Naive thymus-derived CD8-positive, alpha-beta T cell (primary cell): Measurements from ENCODE around the gene TTC28. TPM values are rescaled to one million over a fixed set of nuclear protein-coding genes. Genes with fewer than 3 reads are reported as not detected.
"Not testable (repeated sequence)": the region's sequence is repeated elsewhere in the genome, so short reads cannot be mapped to it uniquely, and the experiment has no call there.

Experiments used
- ATAC-seq, 2 donors: fragments of 150-1000 bp; cut with Tn5 transposase in 1 of 2; sonication (Bioruptor Pico), chemical (Tn5 transposase) in 1 of 2; 1 replicate in 1 of 2; 2 replicates in 1 of 2; pipeline ENCODE4 v1.10.0; 2021; ENCODE audit warnings: mild to moderate bottlenecking in 2 of 2, moderate library complexity in 2 of 2
- POLR2A ChIA-PET: fragments of 350-600 bp; sonication (Branson Sonifier 250); formaldehyde crosslinking; loops from one replicate; lab custom pipeline; 2021; ENCODE audit warnings: antibody characterized with exemption; lab: Charles Lee
- DNase-seq, 10 donors: peaks; one replicate each; pipeline versions ENCODE4 v3.0.0 to v3.0.0-alpha.2; 2020 to 2022
- H3K27ac Mint-ChIP-seq, 10 donors: one replicate each; pipeline ENCODE4 v1.8.0; 2020 to 2022; ENCODE audit warnings: mild to moderate bottlenecking in 10 of 10, mixed read lengths in 10 of 10, moderate library complexity in 4 of 10, inconsistent platforms in 1 of 10
- H3K27me3 Mint-ChIP-seq, 5 donors: one replicate each; pipeline ENCODE4 v1.8.0; 2021 to 2022; ENCODE audit warnings: mixed read lengths in 5 of 5
- H3K36me3 Mint-ChIP-seq, 3 donors: one replicate each; pipeline ENCODE4 v1.8.0; 2020 to 2022; ENCODE audit warnings: mixed read lengths in 3 of 3, mild to moderate bottlenecking in 2 of 3, inconsistent platforms in 1 of 3
- H3K4me1 Mint-ChIP-seq, 4 donors: one replicate each; pipeline ENCODE4 v1.8.0; 2021 to 2022; ENCODE audit warnings: mixed read lengths in 4 of 4
- H3K4me3 Mint-ChIP-seq, 10 donors: one replicate each; pipeline ENCODE4 v1.8.0; 2020 to 2022; ENCODE audit warnings: mild to moderate bottlenecking in 10 of 10, mixed read lengths in 10 of 10, moderate library complexity in 6 of 10, inconsistent platforms in 1 of 10
- H3K9me3 Mint-ChIP-seq, 9 donors: one replicate each; pipeline ENCODE4 v1.8.0; 2020 to 2022; ENCODE audit warnings: mixed read lengths in 9 of 9, mild to moderate bottlenecking in 3 of 9, inconsistent platforms in 1 of 9, moderate library complexity in 1 of 9
- polyA plus RNA-seq, 3 donors: library from polyadenylated mRNA; unstranded; fragments of 300-500 nt; fragmentation: Illumina TruSeq; gene quantifications; one replicate each; pipeline ENCODE4 v1.2.3, GENCODE V29; 2021
- total RNA-seq, 8 experiments: library from RNA in 2 of 8; stranded (reverse) in 2 of 8; gene quantifications; one replicate each; pipeline ENCODE4 v1.2.3 and lab custom pipeline; 2021 to 2026

Gene TTC28
- total and polyA plus RNA-seq, 5 experiments from 2014 or later, result 0.44 to 6.4 (median 1.3) TPM

DNA sequence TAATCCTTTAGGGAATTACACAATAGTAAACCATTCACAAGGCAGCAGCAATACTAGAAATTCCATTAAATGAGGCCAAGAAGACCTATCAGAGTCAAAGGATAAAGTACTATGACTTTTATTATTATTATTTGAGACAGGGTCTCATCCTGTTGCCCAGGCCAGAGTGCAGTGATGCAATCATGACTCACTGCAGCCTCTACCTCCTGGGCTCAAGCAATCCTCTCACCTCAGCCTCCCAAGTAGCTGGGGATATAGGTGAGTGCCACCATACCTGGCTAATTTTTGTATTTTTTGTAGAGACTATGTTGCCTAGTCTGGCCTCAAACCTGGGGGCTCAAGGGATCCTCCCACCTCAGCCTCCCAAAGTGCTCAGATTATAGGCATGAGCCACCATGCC, 51.8 kb downstream of the TTC28 start:
- POLR2A ChIA-PET, result no interaction called here
- H3K4me1 Mint-ChIP-seq, result peaks cover 0 to 2% (median 0%) of the 10 kb centered on the region in 4 donors
- DNase-seq, result no peak
- H3K27ac Mint-ChIP-seq, result no peak overlapping the region
- H3K4me3 Mint-ChIP-seq, result no peak overlapping the region
- peaks cover 7 to 51% (median 26%) of the 10 kb centered on the region in 5 donors for H3K27me3 Mint-ChIP-seq
- ATAC-seq, result no peak
- no peaks in the 10 kb centered on the region for H3K9me3 Mint-ChIP-seq
- no peaks in the 10 kb centered on the region for H3K36me3 Mint-ChIP-seq

DNA sequence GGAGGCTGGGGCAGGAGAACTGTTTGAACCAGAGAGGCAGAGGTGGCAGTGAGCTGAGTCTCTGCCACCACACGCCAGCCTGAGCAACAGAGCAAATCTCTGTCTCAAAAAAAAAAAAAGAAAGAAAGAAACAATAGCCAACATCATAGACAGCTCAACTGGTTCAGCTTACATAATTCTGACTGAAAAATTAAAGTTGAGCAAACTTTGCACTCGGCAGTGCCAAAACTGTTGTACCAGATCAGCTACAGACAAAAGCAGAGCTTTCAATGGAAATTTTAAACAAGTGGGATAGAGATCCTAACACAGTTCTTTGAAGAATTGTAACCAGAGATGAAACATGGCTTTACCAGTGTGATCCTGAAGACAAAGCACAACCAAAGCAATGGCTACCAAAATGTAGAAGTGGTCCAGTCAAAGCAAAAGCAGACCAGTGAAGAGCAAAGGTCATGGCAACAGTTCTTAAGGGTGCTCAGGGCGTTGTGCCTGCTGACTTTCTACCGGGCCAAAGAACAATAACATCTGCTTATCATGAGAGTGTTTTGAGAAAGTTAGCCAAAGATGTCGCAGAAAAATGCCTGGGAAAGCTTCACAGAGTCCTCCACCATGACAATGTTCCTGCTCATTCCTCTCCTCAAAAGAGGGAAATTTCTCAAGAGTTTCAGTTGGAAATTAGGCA, 59.3 kb downstream of the TTC28 start:
- ATAC-seq (no peak), DNase-seq (no peak)
- Mint-ChIP-seq H3K4me3 (no peak overlapping the region), H3K27ac (no peak overlapping the region), H3K27me3 (peaks cover 21 to 86% (median 42%) of the 10 kb centered on the region in 5 donors), H3K4me1 (no peaks in the 10 kb centered on the region), H3K9me3 (peaks cover 0 to 2% (median 0%) of the 10 kb centered on the region in 9 donors), H3K36me3 (peaks cover 0 to 2% (median 0%) of the 10 kb centered on the region in 3 donors)
- POLR2A ChIA-PET, result no interaction called here

DNA sequence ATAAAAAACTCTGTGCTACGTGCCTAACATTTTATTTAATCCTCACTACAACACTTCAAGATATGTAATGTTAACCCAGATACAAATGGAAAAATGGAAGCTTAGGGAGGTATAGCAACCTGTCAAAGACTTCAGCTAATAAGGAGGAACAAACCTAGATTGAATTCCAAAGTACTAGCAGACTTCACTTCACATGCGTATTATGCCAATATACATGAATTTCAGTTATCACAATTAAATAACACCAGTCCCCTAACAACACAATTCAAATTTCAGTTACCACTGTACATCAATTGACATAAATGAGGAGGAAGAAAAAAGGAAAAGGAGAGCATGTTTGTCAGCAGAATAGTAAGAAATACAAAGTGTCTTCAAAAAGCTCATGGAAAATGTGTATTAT, 60.4 kb downstream of the TTC28 start:
- H3K9me3 Mint-ChIP-seq, result peaks cover 0 to 4% (median 0%) of the 10 kb centered on the region in 9 donors
- POLR2A ChIA-PET, result no interaction called here
- DNase-seq (no peak), ATAC-seq (no peak)
- H3K4me3 Mint-ChIP-seq, result no peak overlapping the region
- no peak overlapping the region for H3K27ac Mint-ChIP-seq
- H3K36me3 Mint-ChIP-seq, result peaks cover 0 to 2% (median 0%) of the 10 kb centered on the region in 3 donors
- H3K4me1 Mint-ChIP-seq, result no peaks in the 10 kb centered on the region
- H3K27me3 Mint-ChIP-seq, result peaks cover 23 to 86% (median 47%) of the 10 kb centered on the region in 5 donors

DNA sequence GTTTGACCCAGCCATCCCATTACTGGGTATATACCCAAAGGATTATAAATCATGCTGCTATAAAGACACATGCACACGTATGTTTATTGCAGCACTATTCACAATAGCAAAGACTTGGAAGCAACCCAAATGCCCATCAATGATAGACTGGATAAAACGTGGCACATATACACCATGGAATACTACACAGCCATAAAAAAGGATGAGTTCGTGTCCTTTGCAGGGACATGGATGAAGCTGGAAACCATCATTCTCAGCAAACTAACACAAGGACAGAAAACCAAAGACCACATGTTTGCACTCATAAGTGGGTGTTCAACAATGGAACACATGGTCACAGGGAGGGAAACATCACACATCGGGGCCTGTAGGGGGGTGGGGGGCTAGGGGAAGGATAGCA, 64.2 kb downstream of the TTC28 start:
- peaks cover 42 to 86% (median 68%) of the 10 kb centered on the region in 5 donors for H3K27me3 Mint-ChIP-seq
- H3K4me3 Mint-ChIP-seq, H3K9me3 Mint-ChIP-seq, H3K36me3 Mint-ChIP-seq, H3K4me1 Mint-ChIP-seq, DNase-seq, H3K27ac Mint-ChIP-seq, ATAC-seq, POLR2A ChIA-PET: not testable (repeated sequence)

DNA sequence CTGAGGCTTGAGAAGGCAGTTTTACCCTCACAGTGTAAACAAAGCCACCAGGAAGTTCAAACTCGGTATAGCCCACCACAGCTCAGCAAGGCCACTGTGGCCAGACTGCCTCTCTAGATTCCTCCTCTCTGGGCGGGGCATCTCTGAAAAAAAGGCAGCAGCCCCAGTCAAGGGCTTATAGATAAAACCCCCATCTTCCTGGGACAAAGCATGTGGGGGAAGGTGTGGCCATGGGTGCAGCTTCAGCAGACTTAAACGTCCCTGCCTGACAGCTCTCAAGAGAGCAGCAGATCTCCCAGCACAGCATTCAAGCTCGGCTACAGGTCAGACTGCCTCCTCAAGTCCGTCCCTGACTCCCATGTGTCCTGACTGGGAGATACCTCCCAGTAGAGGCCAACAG, 69.7 kb downstream of the TTC28 start:
- ATAC-seq (no peak), DNase-seq (no peak)
- H3K4me1 Mint-ChIP-seq, result no peaks in the 10 kb centered on the region
- no peak overlapping the region for H3K4me3 Mint-ChIP-seq
- POLR2A ChIA-PET, result no interaction called here
- H3K9me3 Mint-ChIP-seq, result peaks cover 0 to 7% (median 0%) of the 10 kb centered on the region in 9 donors
- peaks cover 0 to 6% (median 0%) of the 10 kb centered on the region in 3 donors for H3K36me3 Mint-ChIP-seq
- H3K27ac Mint-ChIP-seq, result no peak overlapping the region
- H3K27me3 Mint-ChIP-seq, result peaks cover 40 to 85% (median 68%) of the 10 kb centered on the region in 5 donors

DNA sequence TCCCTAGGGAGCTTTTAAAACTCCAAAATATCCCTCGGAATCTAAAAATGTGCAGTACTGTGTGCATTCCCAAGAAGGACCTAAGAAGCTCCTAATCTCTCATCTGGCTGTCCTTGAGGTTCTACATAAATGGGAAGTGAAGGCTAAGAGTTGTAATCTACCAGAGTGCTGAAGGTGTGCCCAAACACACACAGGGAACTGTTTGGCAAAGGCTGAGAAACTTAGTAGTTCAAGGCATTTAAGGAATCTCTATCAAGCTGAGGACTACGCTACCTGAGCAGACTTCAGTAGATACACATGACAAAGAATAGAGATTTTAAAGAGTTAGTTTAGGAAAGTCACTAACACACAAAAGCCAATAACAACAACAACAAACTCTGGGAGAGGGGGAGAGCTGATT, 71.1 kb downstream of the TTC28 start:
- peak overlapping the region in 1 of 10 donors; percentile 49 for H3K27ac Mint-ChIP-seq
- DNase-seq (no peak), ATAC-seq (no peak)
- no peak overlapping the region for H3K4me3 Mint-ChIP-seq
- no peaks in the 10 kb centered on the region for H3K4me1 Mint-ChIP-seq
- peaks cover 0 to 6% (median 0%) of the 10 kb centered on the region in 3 donors for H3K36me3 Mint-ChIP-seq
- POLR2A ChIA-PET, result no interaction called here
- peaks cover 36 to 71% (median 58%) of the 10 kb centered on the region in 5 donors for H3K27me3 Mint-ChIP-seq
- peaks cover 0 to 2% (median 0%) of the 10 kb centered on the region in 9 donors for H3K9me3 Mint-ChIP-seq

DNA sequence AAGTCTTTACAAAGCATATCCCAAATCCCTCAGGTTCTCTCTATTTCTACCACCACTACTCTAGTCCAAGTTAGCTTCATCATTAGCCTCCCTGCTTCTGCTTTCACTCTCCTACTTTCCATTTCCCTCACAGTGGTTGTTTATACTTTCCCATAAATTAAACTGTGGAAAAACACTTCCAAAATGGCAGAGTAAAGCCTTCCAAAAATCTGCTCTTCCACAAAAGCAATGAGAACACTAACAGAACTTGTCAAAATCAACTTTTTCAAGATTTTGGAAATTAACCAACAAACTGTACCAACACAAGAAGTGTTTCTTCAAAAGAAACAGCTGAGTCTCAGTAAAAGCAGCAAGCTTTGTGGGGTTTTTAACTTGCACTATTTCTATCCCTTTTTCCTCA, 71.8 kb downstream of the TTC28 start:
- Mint-ChIP-seq H3K4me3 (no peak overlapping the region), H3K36me3 (peaks cover 0 to 6% (median 0%) of the 10 kb centered on the region in 3 donors), H3K27me3 (peaks cover 31 to 63% (median 50%) of the 10 kb centered on the region in 5 donors), H3K27ac (no peak overlapping the region), H3K9me3 (peaks cover 0 to 2% (median 0%) of the 10 kb centered on the region in 9 donors), H3K4me1 (no peaks in the 10 kb centered on the region)
- POLR2A ChIA-PET, result no interaction called here
- no peak for ATAC-seq
- no peak for DNase-seq

DNA sequence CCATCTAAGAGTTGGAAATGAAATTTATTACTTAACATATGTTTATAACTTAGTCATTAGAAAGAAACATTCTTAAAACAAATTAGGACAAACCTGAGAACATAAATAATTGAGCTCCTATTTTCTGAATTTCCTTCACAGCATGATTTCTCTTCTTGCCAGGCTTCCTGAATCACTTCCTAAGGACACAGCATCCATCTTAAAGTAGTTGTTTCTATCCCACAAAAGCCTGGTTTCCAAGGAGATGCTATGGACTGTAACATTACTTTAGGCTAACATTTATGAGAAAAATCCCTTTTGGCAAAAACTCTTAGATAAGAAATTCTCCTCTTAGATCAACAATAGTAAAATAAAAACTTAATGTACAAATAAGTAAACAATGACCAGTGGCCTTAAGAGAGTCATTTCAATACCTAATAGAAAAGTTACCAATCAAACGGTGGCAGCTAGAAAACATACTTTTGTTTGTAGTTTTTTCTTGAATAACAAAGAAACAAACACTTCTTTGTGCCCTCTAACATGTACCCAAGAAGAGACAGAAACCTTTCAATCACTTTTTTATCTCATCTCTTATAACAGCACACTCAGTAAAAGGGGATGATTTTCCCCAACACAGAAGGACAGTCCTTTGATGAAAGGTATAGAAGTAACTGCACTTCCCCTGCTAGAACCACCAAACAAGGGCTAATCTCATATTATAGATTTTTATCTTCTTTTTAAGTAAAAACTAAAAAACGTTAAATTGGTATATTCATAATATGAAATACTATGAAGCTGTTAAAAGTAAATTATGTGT, 74.5 kb downstream of the TTC28 start:
- peaks cover 18 to 48% (median 31%) of the 10 kb centered on the region in 5 donors for H3K27me3 Mint-ChIP-seq
- H3K9me3 Mint-ChIP-seq, result no peaks in the 10 kb centered on the region
- ATAC-seq (no peak), DNase-seq (no peak)
- no peak overlapping the region for H3K4me3 Mint-ChIP-seq
- H3K4me1 Mint-ChIP-seq, result no peaks in the 10 kb centered on the region
- H3K36me3 Mint-ChIP-seq, result no peaks in the 10 kb centered on the region
- POLR2A ChIA-PET, result no interaction called here
- H3K27ac Mint-ChIP-seq, result no peak overlapping the region

DNA sequence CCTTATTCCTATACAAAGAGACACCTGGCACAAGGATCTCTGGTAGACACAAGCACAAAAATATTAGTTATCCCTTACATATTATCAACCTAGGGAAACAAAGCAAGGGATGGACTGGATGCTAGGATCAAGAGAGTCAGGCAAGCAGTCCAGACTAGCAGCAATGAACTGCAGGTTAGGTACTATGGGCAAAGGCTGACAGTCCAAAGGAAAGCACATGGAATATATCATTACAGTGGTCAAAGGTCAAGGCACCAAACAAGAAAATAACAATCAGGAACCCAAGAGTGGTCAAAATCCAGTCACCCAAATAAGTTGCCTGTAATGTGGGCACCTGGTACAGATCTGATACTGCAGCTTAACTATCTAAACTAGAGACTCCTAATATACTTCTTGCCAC, 77.7 kb downstream of the TTC28 start:
- Mint-ChIP-seq H3K4me3 (no peak overlapping the region), H3K4me1 (no peaks in the 10 kb centered on the region), H3K27ac (no peak overlapping the region), H3K27me3 (peaks cover 6 to 27% (median 11%) of the 10 kb centered on the region in 5 donors), H3K9me3 (no peaks in the 10 kb centered on the region), H3K36me3 (no peaks in the 10 kb centered on the region)
- DNase-seq, result no peak
- no peak for ATAC-seq
- POLR2A ChIA-PET, result no interaction called here

DNA sequence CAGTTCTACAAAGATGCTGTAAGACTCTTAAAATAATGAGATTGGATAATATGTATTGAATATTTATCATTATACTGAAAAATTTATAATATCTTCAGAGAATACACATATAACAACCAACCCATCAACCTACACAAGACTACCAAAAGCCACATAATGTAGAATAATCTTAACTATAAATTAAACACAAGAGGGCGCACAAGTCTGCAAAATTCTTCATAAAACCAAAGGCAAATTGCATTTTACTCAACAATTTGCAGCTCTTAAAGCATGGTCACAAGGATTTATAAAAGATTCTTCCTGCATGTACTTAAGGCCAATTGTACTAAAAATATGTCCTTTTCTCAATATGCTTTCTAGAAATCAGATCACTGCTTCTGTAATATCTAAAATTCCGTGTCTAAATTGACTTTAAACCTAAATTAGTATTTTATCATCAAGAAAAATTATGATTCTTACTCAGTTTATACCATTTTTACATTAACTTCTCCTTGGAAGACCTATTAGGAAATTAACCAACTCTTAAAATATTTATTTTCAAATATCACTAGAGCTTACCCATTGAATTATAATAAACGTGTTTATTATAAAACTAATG, 79.0 kb downstream of the TTC28 start:
- Mint-ChIP-seq H3K27me3 (peaks cover 6 to 25% (median 11%) of the 10 kb centered on the region in 5 donors), H3K27ac (no peak overlapping the region), H3K9me3 (no peaks in the 10 kb centered on the region), H3K4me3 (no peak overlapping the region), H3K36me3 (no peaks in the 10 kb centered on the region), H3K4me1 (no peaks in the 10 kb centered on the region)
- ATAC-seq (peak in 1 of 2 donors; percentile 44), DNase-seq (peak in 6 of 10 donors; percentile 5 to 73 (median 44))
- POLR2A ChIA-PET, result interaction anchor here (1.0 kb wide), 1 partner anchor 440 kb away, joined by 3 read pairs; no protein-coding TSS in a partner anchor

DNA sequence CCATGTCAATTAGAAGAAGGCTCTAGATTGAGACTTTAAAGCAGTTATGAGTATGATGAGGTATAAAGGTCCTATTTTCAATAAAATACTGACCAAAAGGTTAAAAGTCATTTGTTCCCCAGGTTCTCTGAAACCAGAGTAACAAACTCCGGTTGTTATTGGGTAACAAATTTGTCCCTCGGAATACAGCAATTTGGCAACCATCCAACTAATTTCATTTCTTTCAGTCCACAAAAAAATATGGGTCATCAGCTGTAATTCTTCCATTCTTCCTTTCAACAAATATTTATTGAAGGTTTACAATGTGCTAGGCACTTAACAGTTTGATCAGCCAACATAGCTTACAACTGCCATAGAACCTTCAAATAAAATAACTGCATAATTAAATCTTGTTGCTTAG, 79.9 kb downstream of the TTC28 start:
- H3K27me3 Mint-ChIP-seq, result peaks cover 5 to 19% (median 11%) of the 10 kb centered on the region in 5 donors
- no peak for ATAC-seq
- POLR2A ChIA-PET, result no interaction called here

DNA sequence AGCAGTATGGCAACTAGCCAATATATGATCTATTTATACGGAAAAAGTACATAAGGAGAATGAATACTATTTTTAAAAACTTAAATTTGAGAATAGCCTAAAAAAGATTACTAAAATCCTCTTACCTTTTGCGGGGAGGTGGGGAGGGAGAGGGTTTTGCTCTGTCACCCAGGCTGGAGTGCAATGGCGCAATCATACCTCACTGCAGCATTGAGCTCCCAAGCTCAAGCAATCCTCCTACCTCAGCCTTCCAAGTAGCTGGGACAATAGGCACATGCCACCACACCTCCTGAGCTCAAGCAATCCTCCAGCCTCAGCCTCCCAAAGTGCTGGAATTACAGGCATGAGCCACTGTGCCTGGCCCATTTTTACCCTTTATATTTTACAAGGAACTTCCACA, 82.0 kb downstream of the TTC28 start:
- POLR2A ChIA-PET, result interaction anchor here (0.7 kb wide), 1 partner anchor 653 kb away, joined by 4 read pairs; no protein-coding TSS in a partner anchor
- H3K4me3 Mint-ChIP-seq, result no peak overlapping the region
- peaks cover 2 to 22% (median 11%) of the 10 kb centered on the region in 5 donors for H3K27me3 Mint-ChIP-seq
- no peak overlapping the region for H3K27ac Mint-ChIP-seq
- H3K36me3 Mint-ChIP-seq, result no peaks in the 10 kb centered on the region
- ATAC-seq, result no peak
- H3K4me1 Mint-ChIP-seq, result no peaks in the 10 kb centered on the region
- no peaks in the 10 kb centered on the region for H3K9me3 Mint-ChIP-seq
- DNase-seq, result no peak

More for the DNA sequence above, 79.9 kb downstream of the TTC28 start:
- no peak overlapping the region for H3K27ac Mint-ChIP-seq
- no peaks in the 10 kb centered on the region for H3K4me1 Mint-ChIP-seq
- no peak overlapping the region for H3K4me3 Mint-ChIP-seq
- no peak for DNase-seq
- H3K36me3 Mint-ChIP-seq, result no peaks in the 10 kb centered on the region
- no peaks in the 10 kb centered on the region for H3K9me3 Mint-ChIP-seq
